ENCODE data around the gene ASNSD1.
"Not testable (repeated sequence)": the region's sequence is repeated elsewhere in the genome, so short reads cannot be mapped to it uniquely, and the experiment has no call there.

Gene ASNSD1

DNA sequence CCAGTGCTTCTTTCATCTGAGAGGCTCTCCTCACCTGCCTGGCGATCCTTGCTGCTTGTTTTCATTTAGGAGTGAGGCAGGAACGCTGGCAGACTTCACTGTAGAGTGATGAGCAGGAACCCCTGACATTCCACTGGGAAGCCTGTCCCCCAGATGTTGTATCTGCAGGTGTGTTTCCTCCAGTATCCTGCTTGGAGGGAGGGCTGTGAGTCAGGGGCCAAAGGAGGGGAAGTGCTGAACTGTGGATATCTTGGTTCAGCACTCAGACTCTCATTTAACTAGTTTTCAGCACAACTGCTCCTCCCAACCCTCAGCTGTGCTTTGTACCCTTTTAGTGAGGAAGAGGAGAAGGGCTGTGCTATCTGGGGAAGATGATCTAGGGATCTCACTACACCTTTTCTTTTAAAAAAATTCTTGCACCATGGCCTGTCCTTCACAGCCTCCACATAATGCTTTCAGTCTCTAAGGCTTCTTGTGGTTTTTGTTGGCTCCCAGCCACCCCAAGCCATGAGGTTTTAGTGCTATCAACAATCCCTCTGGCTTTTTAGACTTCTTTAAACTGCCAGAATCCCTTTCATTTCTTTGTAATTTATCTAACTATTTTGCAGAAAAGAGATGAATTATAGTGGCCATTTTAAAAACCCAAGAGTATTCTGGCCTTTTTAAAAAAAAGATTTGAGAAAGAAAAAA lies 24.4 kb downstream of the ASNSD1 start:
- DNase-seq (ENCODE audit: low read depth) = no peak

DNA sequence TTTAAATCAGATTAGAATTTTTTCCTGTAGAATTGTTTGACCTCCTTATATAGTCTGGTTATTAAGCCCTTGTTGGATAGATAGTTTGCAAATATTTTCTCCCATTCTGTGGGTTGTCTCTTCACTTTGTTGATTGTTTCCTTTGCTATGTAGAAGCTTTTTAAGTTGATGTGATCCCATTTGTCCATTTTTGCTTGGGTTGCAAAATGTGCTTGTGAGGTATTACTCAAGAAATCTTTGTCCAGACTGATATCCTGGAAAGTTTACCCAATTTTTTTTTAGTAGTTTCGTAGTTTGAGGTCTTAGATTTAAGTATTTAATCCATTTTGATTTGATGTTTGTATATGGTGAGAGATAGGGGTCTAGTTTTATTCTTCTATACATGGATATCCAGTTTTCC lies 26.5 kb downstream of the ASNSD1 start:
- DNase-seq (ENCODE audit: low read depth) = not testable (repeated sequence)

DNA sequence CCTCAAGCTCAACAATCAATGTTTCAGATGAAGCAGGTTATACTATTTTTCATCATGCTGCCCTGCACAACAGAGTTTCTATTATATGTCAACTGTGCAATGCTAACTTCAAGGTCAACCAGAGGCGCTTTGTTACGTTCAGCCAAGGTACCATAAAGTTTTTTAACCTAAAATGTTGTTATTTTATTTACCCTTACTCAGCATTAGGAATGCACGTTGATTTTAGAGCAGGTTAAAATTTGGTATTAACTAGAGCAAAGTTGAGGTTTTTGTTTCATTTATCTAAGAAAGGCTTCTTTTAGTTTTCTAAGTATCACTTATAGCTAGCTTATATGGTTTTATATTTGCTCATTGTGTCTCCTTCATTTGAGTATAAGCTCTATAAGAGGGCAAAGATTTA lies 35.0 kb downstream of the ASNSD1 start:
- no peak for DNase-seq (ENCODE audit: low read depth)

DNA sequence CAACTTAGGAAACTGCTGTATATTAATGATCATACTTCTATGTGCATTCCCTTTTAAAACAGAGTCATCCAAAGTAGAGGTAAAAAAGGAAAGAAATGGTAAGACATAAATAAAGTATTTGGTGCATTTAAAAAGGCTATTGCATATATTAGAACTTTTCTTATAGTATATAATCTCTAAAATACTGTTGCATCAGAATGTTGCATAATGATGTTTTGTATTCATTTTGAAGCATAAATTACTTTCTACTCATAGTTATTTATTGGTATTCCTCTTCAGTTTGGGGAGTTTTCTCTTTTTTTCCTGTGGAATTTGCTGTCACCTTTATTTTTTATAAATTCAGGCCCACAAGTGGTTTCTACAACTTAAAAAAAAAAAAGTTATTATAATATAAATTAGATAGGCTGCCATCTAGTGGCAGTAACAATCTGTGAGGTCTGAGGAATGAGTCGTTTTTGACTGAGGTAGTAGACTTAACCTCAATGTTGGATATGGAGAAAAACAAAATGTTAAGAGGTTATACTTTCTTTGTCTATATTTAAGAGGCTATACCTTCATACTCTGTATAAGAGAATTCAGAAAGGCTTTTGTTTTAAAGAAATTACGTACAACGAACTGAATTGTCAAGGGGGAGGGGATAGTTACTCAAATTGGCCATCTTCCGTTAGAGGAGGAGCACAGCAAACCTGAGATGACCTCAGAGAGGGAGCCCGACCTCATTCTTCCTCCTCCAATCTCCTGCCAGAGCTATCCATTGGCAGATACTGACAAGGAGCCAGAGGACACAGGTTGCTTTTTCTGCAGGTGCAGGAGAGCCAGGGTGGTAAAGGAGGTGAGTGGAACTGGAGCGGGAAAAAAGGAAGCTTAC lies 37.0 kb downstream of the ASNSD1 start:
- DNase-seq (ENCODE audit: low read depth) = no peak

DNA sequence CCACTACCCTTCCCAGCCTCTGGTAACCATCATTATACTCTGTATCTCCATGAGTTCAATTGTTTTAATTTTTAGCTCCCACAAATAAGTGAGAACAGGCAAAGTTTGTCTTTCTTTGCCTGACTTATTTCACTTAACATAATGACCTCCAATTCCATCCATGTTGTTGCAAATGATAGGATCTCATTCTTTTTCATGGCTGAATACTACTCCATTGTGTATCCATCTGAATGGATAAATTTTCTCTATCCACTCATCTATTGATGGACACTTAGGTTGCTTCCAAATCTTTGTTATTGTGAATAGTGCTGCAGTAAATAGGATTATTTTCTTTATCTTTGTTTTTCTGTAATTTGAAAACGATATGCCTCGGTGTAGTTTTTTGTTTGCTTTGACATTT lies 39.4 kb downstream of the ASNSD1 start:
- DNase-seq (ENCODE audit: low read depth) = no peak

DNA sequence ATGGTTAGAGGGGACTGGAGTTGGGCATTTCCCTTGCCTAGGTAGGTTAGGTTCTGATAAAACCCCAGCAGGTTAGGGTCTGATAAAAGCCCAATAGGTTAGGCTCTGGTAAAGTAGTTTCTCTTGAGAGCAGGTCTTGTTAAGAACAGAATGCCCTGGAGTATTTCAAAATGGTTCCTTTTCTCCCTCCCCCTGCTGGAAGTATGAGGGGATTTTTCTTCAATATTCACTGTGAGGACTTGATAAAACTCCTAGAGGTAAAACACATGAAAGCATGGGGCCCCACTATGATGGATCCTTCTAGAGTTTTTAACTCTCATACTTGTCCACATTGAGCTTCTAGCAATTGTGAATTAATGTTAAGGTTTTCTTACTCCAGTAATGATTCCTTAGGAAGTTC lies 40.8 kb downstream of the ASNSD1 start:
- no peak for DNase-seq (ENCODE audit: low read depth)

DNA sequence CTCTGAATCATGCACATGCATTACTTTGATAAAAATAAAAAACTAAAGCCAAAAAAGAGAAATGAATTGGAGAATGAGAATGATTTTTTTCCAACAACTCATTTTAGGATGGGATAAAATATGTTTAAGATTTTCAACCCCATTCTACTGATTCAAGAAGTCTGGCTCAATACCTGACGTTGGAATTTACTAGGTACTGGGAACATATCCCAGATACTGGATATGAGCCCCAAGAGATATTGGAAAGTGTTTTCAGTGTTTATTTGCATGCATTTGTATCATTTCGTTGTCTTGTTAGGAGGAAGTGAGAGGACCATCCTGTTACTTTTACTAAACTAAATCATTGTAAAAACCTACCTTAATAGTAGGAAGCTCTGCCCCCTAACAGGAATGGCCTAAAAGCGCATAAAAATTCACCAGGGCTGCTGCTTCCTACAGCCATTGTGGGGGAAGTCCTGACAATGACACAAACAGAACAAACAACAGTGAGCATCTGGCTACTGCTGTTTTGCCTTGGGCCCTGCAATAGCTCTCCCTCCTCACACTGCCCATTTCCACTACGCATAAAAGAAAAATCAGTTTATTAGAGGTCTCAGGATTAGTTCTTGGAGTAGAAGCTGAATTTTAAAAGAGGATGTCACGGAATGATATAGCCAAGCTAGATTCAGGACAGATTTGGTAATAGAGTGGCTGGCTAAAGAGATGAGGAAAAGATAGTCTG lies 48.4 kb downstream of the ASNSD1 start:
- no peak for DNase-seq (ENCODE audit: low read depth)

DNA sequence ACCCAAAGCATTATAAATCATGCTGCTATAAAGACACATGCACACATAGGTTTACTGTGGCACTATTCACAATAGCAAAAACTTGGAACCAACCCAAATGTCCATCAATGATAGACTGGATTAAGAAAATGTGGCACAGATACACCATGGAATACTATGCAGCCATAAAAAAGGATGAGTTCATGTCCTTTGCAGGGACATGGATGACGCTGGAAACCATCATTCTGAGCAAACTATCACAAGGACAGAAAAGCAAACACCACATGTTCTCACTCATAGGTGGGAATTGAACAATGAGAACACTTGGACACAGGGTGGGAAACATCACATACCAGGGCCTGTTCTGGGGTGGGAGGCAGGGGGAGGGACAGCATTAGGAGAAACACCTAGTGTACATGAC lies 56.3 kb downstream of the ASNSD1 start:
- DNase-seq (ENCODE audit: low read depth) = not testable (repeated sequence)

DNA sequence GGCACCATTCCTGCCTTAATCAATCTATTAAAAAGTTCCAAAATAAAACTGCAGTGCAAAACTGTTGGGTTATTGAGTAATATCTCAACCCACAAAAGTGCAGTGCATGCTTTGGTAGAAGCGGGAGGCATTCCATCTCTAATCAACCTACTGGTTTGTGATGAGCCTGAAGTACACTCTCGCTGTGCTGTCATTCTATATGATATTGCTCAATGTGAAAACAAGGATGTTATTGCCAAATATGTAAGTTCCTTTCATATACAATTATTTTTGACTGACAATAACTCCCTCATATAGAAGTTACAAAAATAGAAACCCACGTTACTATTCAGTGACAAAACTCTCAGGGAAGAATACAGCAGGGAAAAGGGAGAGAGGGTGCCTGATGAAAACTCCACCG lies 58.3 kb downstream of the ASNSD1 start:
- no peak for DNase-seq (ENCODE audit: low read depth)

All from stimulated activated CD8-positive, alpha-beta memory T cell treated with anti-CD3 and anti-CD28 coated beads, Interleukin-15, amount 100 ng/mL, for 24 hours (primary cell).